B cell (primary cell): ENCODE results near the gene DIPK1B.

ENCODE experiments used
- CTCF ChIP-seq: fragments of 200-600 bp; IDR thresholded peaks from one replicate; pipeline ENCODE4 v1.8.0; 2022; ENCODE audit warnings: antibody characterized with exemption, mild to moderate bottlenecking
- EZH2 ChIP-seq: IDR thresholded peaks from 2 replicates; pipeline ENCODE4 v1.6.1; 2012; ENCODE audit warnings: borderline replicate concordance, low read depth, mild to moderate bottlenecking, moderate library complexity, low read length; ENCODE audit not compliant: insufficient read depth, poor library complexity, severe bottlenecking

DNA sequence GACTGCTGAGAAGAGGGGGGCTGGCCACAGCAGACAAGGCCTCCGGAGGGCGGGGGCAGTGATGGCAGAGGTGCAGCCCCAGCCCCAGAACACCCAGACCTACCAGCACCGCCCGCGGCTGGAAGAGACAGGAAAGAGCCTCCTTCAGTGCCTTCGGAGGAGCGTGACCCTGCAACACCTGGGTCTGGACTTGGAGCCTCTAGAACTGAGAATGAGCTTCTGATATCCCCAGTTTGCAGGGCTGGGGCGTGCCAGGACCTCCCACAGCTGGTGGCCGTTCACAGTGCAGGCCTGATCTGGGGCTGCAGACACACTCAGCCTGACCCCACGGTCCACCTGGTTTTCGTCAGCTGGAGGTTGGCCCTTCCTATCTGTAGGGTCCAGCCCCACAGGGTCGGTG is 21.2 kb downstream of the DIPK1B start:
- TF ChIP-seq CTCF (no peak), EZH2 (no peak)
